ENCODE data around the gene DACT1. TPM values are rescaled to one million over a fixed set of nuclear protein-coding genes. Genes with fewer than 3 reads are reported as not detected.

DACT1 gene
- total and polyA plus RNA-seq, 10 of the 15 experiments (the other 5 are each of a cell fraction or from before 2014, with no cell fraction given) = 0.13 to 2.9 (median 0.91) TPM

- Histone ChIP-seq H3K4me3 (no peak overlapping the region), H3K36me3 (ENCODE audit: control insufficient read depth in 2 of 2, insufficient read depth in 2 of 2, low read length in 1 of 2) (peaks cover 0 to under 1% of the 10 kb centered on the region in 2 experiments; a peak in 1 of 4 replicates), H3K27ac (ENCODE audit: control insufficient read depth, insufficient read depth) (no peak overlapping the region), H3K27me3 (replicated peaks in 1 of 2; ENCODE audit: control insufficient read depth in 2 of 2, insufficient read depth in 2 of 2, low read length in 1 of 2) (no peaks in the 10 kb centered on the region), H3K4me2 (ENCODE audit: control insufficient read depth, insufficient read depth) (no peak overlapping the region), H4K20me1 (ENCODE audit: control insufficient read depth, insufficient read depth) (no peaks in the 10 kb centered on the region), H3K9me3 (replicated peaks; ENCODE audit: control insufficient read depth, insufficient read depth, low read length) (no peaks in the 10 kb centered on the region), H3K4me1 (ENCODE audit: control insufficient read depth, insufficient read depth, low read length) (no peaks in the 10 kb centered on the region), H3K79me2 (ENCODE audit: control insufficient read depth, insufficient read depth, low read length) (no peaks in the 10 kb centered on the region), H3K9ac (ENCODE audit: control insufficient read depth, insufficient read depth, low read length) (no peak overlapping the region), H2AFZ (ENCODE audit: control insufficient read depth, low read depth, low read length) (no peak overlapping the region)
- ChIA-PET CTCF (interaction anchor here (1.2 to 1.4 kb wide), 2 partner anchors 10 to 18 kb away, joined by 4 to 5 read pairs; no protein-coding TSS in a partner anchor), SMC1A (ENCODE audit: uncharacterized antibody, unreplicated experiment) (interaction anchor here (0.9 to 3.1 kb wide), 8 partner anchors 9 to 378 kb away, joined by 3 to 13 read pairs (median 3); no protein-coding TSS in a partner anchor), POLR2A (no interaction called here), RAD21 (ENCODE audit: unreplicated experiment) (no interaction called here)
- no peak for FAIRE-seq
- in situ Hi-C loops (cut with MboI) (no loop called here), intact Hi-C loops (cut with micrococcal nuclease; ENCODE audit: unreplicated experiment) (no loop called here)
- WGBS (ENCODE audit: insufficient coverage, insufficient replicate concordance, low lambda C conversion rate, missing lambda C conversion rate) = 68% methylated on average over 2 of the region's 2 CpGs
- no peak for ATAC-seq
- DNase-seq (ENCODE audit: low read depth, low spot score) = no peak
- no TSS peak for BruUV-seq (replicated peaks)
- TF ChIP-seq RFX5 (IDR thresholded peaks at IDR 0.05; ENCODE audit: low read depth, low read length) (no peak), POLR2AphosphoS2 (IDR thresholded peaks at IDR 0.05; ENCODE audit: low read depth, low read length) (no peak), ZNF207 (IDR thresholded peaks at IDR 0.05; ENCODE audit: borderline replicate concordance) (no peak)
Measured at GRCh38 chr14:58650857-58651256, 13.1 kb downstream of the DACT1 start.

- no peaks in the 10 kb centered on the region for H4K20me1 ChIP-seq (ENCODE audit: control insufficient read depth, insufficient read depth)
- no peak overlapping the region for H3K4me2 ChIP-seq (ENCODE audit: control insufficient read depth, insufficient read depth)
- ATAC-seq (0 out of 3 replicates have a peak, but pooled peaks have one; percentile 22), DNase-seq (ENCODE audit: low read depth, low spot score) (no peak), FAIRE-seq (no peak)
- H2AFZ ChIP-seq (ENCODE audit: control insufficient read depth, low read depth, low read length) = no peak overlapping the region
- ChIA-PET CTCF (interaction anchor here (0.6 kb wide), 1 partner anchor 179 kb away, joined by 3 read pairs; no protein-coding TSS in a partner anchor), SMC1A (ENCODE audit: uncharacterized antibody, unreplicated experiment) (interaction anchor here (0.7 kb wide), 2 partner anchors 9 to 19 kb away, joined by 3 to 4 read pairs; no protein-coding TSS in a partner anchor), RAD21 (ENCODE audit: unreplicated experiment) (interaction anchor here (1.0 to 1.7 kb wide), 2 partner anchors 14 to 16 kb away, joined by 3 to 5 read pairs; no protein-coding TSS in a partner anchor), POLR2A (interaction anchor here (0.6 kb wide), 1 partner anchor 16 kb away, joined by 5 read pairs; no protein-coding TSS in a partner anchor)
- H3K4me1 ChIP-seq (ENCODE audit: control insufficient read depth, insufficient read depth, low read length) = no peaks in the 10 kb centered on the region
- no peaks in the 10 kb centered on the region for H3K9me3 ChIP-seq (replicated peaks; ENCODE audit: control insufficient read depth, insufficient read depth, low read length)
- no peak for TF ChIP-seq HDAC2 (IDR thresholded peaks at IDR 0.05)
- no peak for TF ChIP-seq SREBF2 (IDR thresholded peaks at IDR 0.05; ENCODE audit: low read length)
- no peak for TF ChIP-seq LARP7 (IDR thresholded peaks at IDR 0.05)
- TF ChIP-seq RAD21 (IDR thresholded peaks at IDR 0.05; ENCODE audit: insufficient read depth, low read depth, low read length) = no peak
- TF ChIP-seq TCF3 (IDR thresholded peaks at IDR 0.05; ENCODE audit: borderline replicate concordance, insufficient read depth, low read depth, low read length) = no peak
- TF ChIP-seq ATF3 (IDR thresholded peaks at IDR 0.05; ENCODE audit: borderline replicate concordance, extremely low read depth, low read depth, low read length) = no peak
- no peak for TF ChIP-seq KDM1A (IDR thresholded peaks at IDR 0.05; ENCODE audit: borderline replicate concordance)
- TF ChIP-seq BCLAF1 (IDR thresholded peaks at IDR 0.05) = no peak
- no peak for TF ChIP-seq TCF7 (IDR thresholded peaks at IDR 0.05; ENCODE audit: borderline replicate concordance)
- 27% methylated on average over 3 of the region's 3 CpGs for WGBS (ENCODE audit: insufficient coverage, insufficient replicate concordance, low lambda C conversion rate, missing lambda C conversion rate)
- no peak overlapping the region for H3K27ac ChIP-seq (ENCODE audit: control insufficient read depth, insufficient read depth)
- in situ Hi-C loops (cut with MboI) (no loop called here), intact Hi-C loops (cut with micrococcal nuclease; ENCODE audit: unreplicated experiment) (no loop called here)
- H3K36me3 ChIP-seq (ENCODE audit: control insufficient read depth in 2 of 2, insufficient read depth in 2 of 2, low read length in 1 of 2) = no peaks in the 10 kb centered on the region
- no peaks in the 10 kb centered on the region for H3K27me3 ChIP-seq (replicated peaks in 1 of 2; ENCODE audit: control insufficient read depth in 2 of 2, insufficient read depth in 2 of 2, low read length in 1 of 2)
- no TSS peak for BruUV-seq (replicated peaks)
- H3K4me3 ChIP-seq = no peak overlapping the region
- H3K79me2 ChIP-seq (ENCODE audit: control insufficient read depth, insufficient read depth, low read length) = no peaks in the 10 kb centered on the region
- no peak overlapping the region for H3K9ac ChIP-seq (ENCODE audit: control insufficient read depth, insufficient read depth, low read length)
Measured at GRCh38 chr14:58656671-58657411, 19.1 kb downstream of the DACT1 start.
